HG03378 (cell line): ENCODE measurements around the gene ZBTB24.
A peak's percentile ranks its signal among the peaks of the same experiment; 100 is the strongest.

Experiments used
- ATAC-seq: cut with Tn5 transposase; IDR thresholded peaks from one replicate; pipeline ENCODE4 v1.9.1; 2021; ENCODE audit warnings: mild to moderate bottlenecking, moderate library complexity; ENCODE audit not compliant: unreplicated experiment

Gene ZBTB24

GRCh38 chr6:109453594-109454495, 29.2 kb downstream of the ZBTB24 start:
- ATAC-seq = no peak

GRCh38 chr6:109453156-109453555, 29.9 kb downstream of the ZBTB24 start:
- ATAC-seq = no peak

- ATAC-seq = no peak
Measured at GRCh38 chr6:109452181-109452580, 30.8 kb downstream of the ZBTB24 start.

GRCh38 chr6:109451376-109451775, 31.6 kb downstream of the ZBTB24 start:
- ATAC-seq = no peak

GRCh38 chr6:109450801-109451200, 32.2 kb downstream of the ZBTB24 start:
- ATAC-seq = no peak

GRCh38 chr6:109449795-109450673, 33.0 kb downstream of the ZBTB24 start:
- no peak for ATAC-seq

- ATAC-seq = no peak
Measured at GRCh38 chr6:109449064-109449794, 33.8 kb downstream of the ZBTB24 start.

GRCh38 chr6:109448615-109449014, 34.4 kb downstream of the ZBTB24 start:
- ATAC-seq = no peak

GRCh38 chr6:109447878-109448555, 35.0 kb downstream of the ZBTB24 start:
- ATAC-seq = no peak

GRCh38 chr6:109447087-109447486, 35.9 kb downstream of the ZBTB24 start:
- no peak for ATAC-seq

- no peak for ATAC-seq
Measured at GRCh38 chr6:109446541-109446940, 36.5 kb downstream of the ZBTB24 start.

- ATAC-seq = no peak
Measured at GRCh38 chr6:109446072-109446471, 36.9 kb downstream of the ZBTB24 start.

- ATAC-seq = no peak
Measured at GRCh38 chr6:109445382-109445781, 37.6 kb downstream of the ZBTB24 start.

GRCh38 chr6:109443425-109443950, 39.5 kb downstream of the ZBTB24 start:
- ATAC-seq = no peak

- ATAC-seq = no peak
Measured at GRCh38 chr6:109442393-109442924, 40.6 kb downstream of the ZBTB24 start.

- ATAC-seq = peak; percentile 20
Measured at GRCh38 chr6:109441069-109441816, 41.8 kb downstream of the ZBTB24 start.

- ATAC-seq = peak; percentile 47
Measured at GRCh38 chr6:109440331-109441068, 42.5 kb downstream of the ZBTB24 start, which contains the start of the genes PPIL6 and SMPD2. PPIL6 (minus strand) TSS chr6:109440628; CDS start chr6:109440590, 38 bp downstream. SMPD2 (plus strand) TSS chr6:109440724; CDS start chr6:109441122, 398 bp downstream.

GRCh38 chr6:109436041-109436440, 47.0 kb downstream of the ZBTB24 start:
- ATAC-seq = no peak
